ENCODE measurements around the gene ZNF335. TPM values are rescaled to one million over a fixed set of nuclear protein-coding genes. Genes with fewer than 3 reads are reported as not detected.

Gene ZNF335
- total and polyA plus RNA-seq, 2 of the 8 experiments (the other 6 are each of a cell fraction or from before 2014, with no cell fraction given) = 12.4 to 14.6 TPM

GRCh38 chr20:45899046-45899835 is 72.8 kb downstream of the ZNF335 start:
- H3K4me1 ChIP-seq (replicated peaks in 1 of 4; ENCODE audit: control insufficient read depth in 3 of 4, insufficient read depth in 4 of 4, low read length in 3 of 4) = no peaks in the 10 kb centered on the region
- H3K4ac ChIP-seq (replicated peaks; ENCODE audit: insufficient read length, low read depth, low read length) = no peak overlapping the region
- H4K5ac ChIP-seq (ENCODE audit: insufficient read length, low read depth, low read length) = no peak overlapping the region
- H3K18ac ChIP-seq (ENCODE audit: extremely low read depth, low read length) = no peak overlapping the region
- no peak overlapping the region for H3K56ac ChIP-seq (replicated peaks; ENCODE audit: insufficient read length, low read depth, low read length)
- H4K20me1 ChIP-seq (replicated peaks in 1 of 2; ENCODE audit: control insufficient read depth in 1 of 2, insufficient read depth in 2 of 2, low read length in 2 of 2) = peaks cover 0 to 12% of the 10 kb centered on the region in 2 experiments
- H3K9me3 ChIP-seq (ENCODE audit: insufficient read depth in 2 of 2, low read depth in 1 of 2, low read length in 1 of 2) = no peaks in the 10 kb centered on the region
- H4K8ac ChIP-seq (ENCODE audit: extremely low read depth, insufficient read depth, low read length) = no peak overlapping the region
- ChIA-PET POLR2A (ENCODE audit: partially characterized antibody) (interaction anchor here (0.7 to 11.2 kb wide), 12 partner anchors 8 to 75 kb away, joined by 3 to 172 read pairs (median 8); partner anchors contain the start of genes CTSA, NEURL2, PCIF1 and PLTP), CTCF (ENCODE audit: partially characterized antibody) (interaction anchor here (0.9 to 1.8 kb wide), 4 partner anchors 9 to 75 kb away, joined by 3 read pairs; partner anchors contain the start of gene ZSWIM1)
- H4K91ac ChIP-seq (replicated peaks; ENCODE audit: insufficient read length, low read length) = no peak overlapping the region
- H3K27ac ChIP-seq (ENCODE audit: low read depth, low read length) = no peak overlapping the region
- H3K79me2 ChIP-seq (ENCODE audit: control insufficient read depth in 1 of 2, insufficient read depth in 2 of 2, low read length in 2 of 2) = no peaks in the 10 kb centered on the region
- no peak overlapping the region for H3K4me2 ChIP-seq (ENCODE audit: insufficient read depth in 1 of 2, low read depth in 2 of 2, low read length in 2 of 2)
- no peaks in the 10 kb centered on the region for H3K79me1 ChIP-seq (ENCODE audit: low read depth, low read length)
- no peak overlapping the region for H2BK5ac ChIP-seq (ENCODE audit: low read depth, low read length)
- TF ChIP-seq KDM4A (IDR thresholded peaks at IDR 0.05; ENCODE audit: low read depth, low read length, severe bottlenecking) = no peak
- TF ChIP-seq POLR2A (IDR thresholded peaks at IDR 0.05; ENCODE audit: control extremely low read depth in 1 of 2, low read depth in 2 of 2, low read length in 2 of 2) = no peak
- no peak for TF ChIP-seq GABPA (IDR thresholded peaks at IDR 0.05; ENCODE audit: borderline replicate concordance, insufficient read depth, low read length)
- no peak overlapping the region for H3K14ac ChIP-seq (ENCODE audit: insufficient read length)
- no peak overlapping the region for H3K9ac ChIP-seq (replicated peaks in 1 of 4; ENCODE audit: extremely low read depth in 1 of 4, low read depth in 3 of 4, low read length in 3 of 4)
- FAIRE-seq = no peak
- H3K23ac ChIP-seq (ENCODE audit: insufficient read length) = no peak overlapping the region
- no peaks in the 10 kb centered on the region for H3K23me2 ChIP-seq (ENCODE audit: low read depth, low read length)
- H2BK120ac ChIP-seq (replicated peaks; ENCODE audit: low read depth, low read length) = no peak overlapping the region
- H3K27me3 ChIP-seq (replicated peaks in 1 of 4; ENCODE audit: control insufficient read depth in 3 of 4, extremely low read depth in 1 of 4, insufficient read depth in 3 of 4, low read length in 3 of 4) = no peaks in the 10 kb centered on the region
- H2BK15ac ChIP-seq (ENCODE audit: low read length) = no peak overlapping the region
- WGBS, 2 experiments (ENCODE audit: extremely low coverage in 1 of 2, insufficient coverage in 1 of 2, insufficient read length in 1 of 2, insufficient replicate concordance in 2 of 2, low coverage in 1 of 2, low lambda C conversion rate in 2 of 2, missing lambda C conversion rate in 1 of 2) = 89% methylated on average over 13 of the region's 13 CpGs; no CpG with 5 or more reads in 1 of the 2 experiments
- no peak overlapping the region for H2AK5ac ChIP-seq (ENCODE audit: low read depth, low read length)
- no peak overlapping the region for H3K4me3 ChIP-seq (ENCODE audit: extremely low read depth in 1 of 4, insufficient read depth in 2 of 4, low read depth in 3 of 4, low read length in 4 of 4)
- H3K36me3 ChIP-seq (ENCODE audit: control insufficient read depth in 2 of 4, insufficient read depth in 4 of 4, low read length in 3 of 4) = peaks cover 15 to 52% (median 43%) of the 10 kb centered on the region in 4 experiments
- no peak overlapping the region for H2BK12ac ChIP-seq (ENCODE audit: low read depth, low read length)
- no peak overlapping the region for H2AFZ ChIP-seq (ENCODE audit: low read length)
- H2BK20ac ChIP-seq (ENCODE audit: low read length) = no peak overlapping the region
- no peak for DNase-seq (ENCODE audit: low read depth in 1 of 2, low spot score in 2 of 2)

Data from H1 (cell line).